ENCODE measurements around the gene TAP2.

TAP2 gene

GRCh38 chr6:32832535-32832934, 6.0 kb downstream of the TAP2 start:
- Histone ChIP-seq H3K36me3 (no peaks in the 10 kb centered on the region), H3K27me3 (no peaks in the 10 kb centered on the region), H3K4me1 (peaks cover 6% of the 10 kb centered on the region; the same call in 1 of the 2 replicates), H3K9me3 (no peaks in the 10 kb centered on the region), H3K4me3 (ENCODE audit: low read depth, low read length) (no peak overlapping the region)
- no peak for DNase-seq
- TF ChIP-seq, protein P1, sequence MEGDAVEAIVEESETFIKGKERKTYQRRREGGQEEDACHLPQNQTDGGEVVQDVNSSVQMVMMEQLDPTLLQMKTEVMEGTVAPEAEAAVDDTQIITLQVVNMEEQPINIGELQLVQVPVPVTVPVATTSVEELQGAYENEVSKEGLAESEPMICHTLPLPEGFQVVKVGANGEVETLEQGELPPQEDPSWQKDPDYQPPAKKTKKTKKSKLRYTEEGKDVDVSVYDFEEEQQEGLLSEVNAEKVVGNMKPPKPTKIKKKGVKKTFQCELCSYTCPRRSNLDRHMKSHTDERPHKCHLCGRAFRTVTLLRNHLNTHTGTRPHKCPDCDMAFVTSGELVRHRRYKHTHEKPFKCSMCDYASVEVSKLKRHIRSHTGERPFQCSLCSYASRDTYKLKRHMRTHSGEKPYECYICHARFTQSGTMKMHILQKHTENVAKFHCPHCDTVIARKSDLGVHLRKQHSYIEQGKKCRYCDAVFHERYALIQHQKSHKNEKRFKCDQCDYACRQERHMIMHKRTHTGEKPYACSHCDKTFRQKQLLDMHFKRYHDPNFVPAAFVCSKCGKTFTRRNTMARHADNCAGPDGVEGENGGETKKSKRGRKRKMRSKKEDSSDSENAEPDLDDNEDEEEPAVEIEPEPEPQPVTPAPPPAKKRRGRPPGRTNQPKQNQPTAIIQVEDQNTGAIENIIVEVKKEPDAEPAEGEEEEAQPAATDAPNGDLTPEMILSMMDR (IDR thresholded peaks at IDR 0.05; ENCODE audit: low read depth, low read length): no peak

DNA sequence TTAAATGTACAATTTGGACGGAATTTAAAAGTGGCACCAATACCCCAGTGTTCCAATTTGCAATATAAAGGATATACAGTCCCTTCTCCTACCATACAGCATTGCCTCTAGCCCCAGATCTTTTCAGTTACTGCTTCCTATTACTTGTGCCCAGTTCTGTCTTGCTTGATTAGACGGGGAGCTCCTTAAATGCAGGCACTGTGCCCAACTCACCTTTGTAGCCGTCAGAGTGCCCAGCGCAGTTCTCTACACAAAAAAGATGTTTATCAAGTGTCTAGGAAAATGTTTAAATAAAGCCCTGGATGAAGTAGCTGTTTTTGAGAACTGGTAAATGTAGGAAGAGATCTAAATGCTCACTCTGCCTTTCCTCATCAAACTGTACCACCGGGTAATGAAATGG, 7.6 kb downstream of the TAP2 start:
- DNase-seq: no peak
- H3K36me3 ChIP-seq: no peaks in the 10 kb centered on the region
- TF ChIP-seq, protein P1 (IDR thresholded peaks at IDR 0.05; ENCODE audit: low read depth, low read length): no peak
- H3K27me3 ChIP-seq: peaks cover 3% of the 10 kb centered on the region
- H3K4me1 ChIP-seq: peaks cover 6% of the 10 kb centered on the region; the same call in 1 of the 2 replicates
- H3K9me3 ChIP-seq: no peaks in the 10 kb centered on the region
- no peak overlapping the region for H3K4me3 ChIP-seq (ENCODE audit: low read depth, low read length)

- no peaks in the 10 kb centered on the region for H3K36me3 ChIP-seq
- H3K9me3 ChIP-seq: no peaks in the 10 kb centered on the region
- no peak overlapping the region for H3K4me3 ChIP-seq (ENCODE audit: low read depth, low read length)
- no peak for DNase-seq
- H3K27me3 ChIP-seq: peaks cover 3% of the 10 kb centered on the region
- peaks cover 6% of the 10 kb centered on the region; the same call in 1 of the 2 replicates for H3K4me1 ChIP-seq
- TF ChIP-seq, protein P1 (IDR thresholded peaks at IDR 0.05; ENCODE audit: low read depth, low read length): no peak
Observed at GRCh38 chr6:32830017-32830416, 8.5 kb downstream of the TAP2 start.

- Histone ChIP-seq H3K36me3 (no peaks in the 10 kb centered on the region), H3K4me1 (peaks cover 6% of the 10 kb centered on the region; the same call in 1 of the 2 replicates), H3K4me3 (ENCODE audit: low read depth, low read length) (no peak overlapping the region), H3K27me3 (peaks cover 3% of the 10 kb centered on the region), H3K9me3 (no peaks in the 10 kb centered on the region)
- DNase-seq: no peak
- TF ChIP-seq, protein P1 (IDR thresholded peaks at IDR 0.05; ENCODE audit: low read depth, low read length): no peak
Observed at GRCh38 chr6:32829495-32829894, 9.0 kb downstream of the TAP2 start.

GRCh38 chr6:32827025-32827424, 11.5 kb downstream of the TAP2 start:
- no peaks in the 10 kb centered on the region for H3K36me3 ChIP-seq
- TF ChIP-seq, protein P1 (IDR thresholded peaks at IDR 0.05; ENCODE audit: low read depth, low read length): no peak
- H3K4me3 ChIP-seq (ENCODE audit: low read depth, low read length): no peak overlapping the region
- no peaks in the 10 kb centered on the region for H3K9me3 ChIP-seq
- H3K27me3 ChIP-seq: peaks cover 6% of the 10 kb centered on the region
- H3K4me1 ChIP-seq: no peaks in the 10 kb centered on the region
- DNase-seq: no peak

GRCh38 chr6:32825966-32826365, 12.6 kb downstream of the TAP2 start:
- Histone ChIP-seq H3K4me3 (ENCODE audit: low read depth, low read length) (no peak overlapping the region), H3K36me3 (no peaks in the 10 kb centered on the region), H3K4me1 (no peaks in the 10 kb centered on the region), H3K9me3 (no peaks in the 10 kb centered on the region), H3K27me3 (peaks cover 13% of the 10 kb centered on the region)
- TF ChIP-seq, protein P1 (IDR thresholded peaks at IDR 0.05; ENCODE audit: low read depth, low read length): peak; percentile 49
- DNase-seq: no peak
